Measurements from ENCODE around the gene UGT2B17.
"Not testable (repeated sequence)": the region's sequence is repeated elsewhere in the genome, so short reads cannot be mapped to it uniquely, and the experiment has no call there.

Gene UGT2B17

GRCh38 chr4:68589790-68590189 lies 13.7 kb upstream of the UGT2B17 start:
- Histone ChIP-seq H3K4me1 (ENCODE audit: control insufficient read depth, insufficient read depth, low read length) (no peaks in the 10 kb centered on the region), H3K27ac (ENCODE audit: low read depth, low read length) (no peak overlapping the region), H3K4me3 (ENCODE audit: low read length) (no peak overlapping the region), H3K27me3 (ENCODE audit: control insufficient read depth, insufficient read depth, low read length) (no peaks in the 10 kb centered on the region), H3K36me3 (ENCODE audit: control insufficient read depth, insufficient read depth, low read length) (no peaks in the 10 kb centered on the region), H3K9ac (ENCODE audit: low read length) (no peak overlapping the region)

DNA sequence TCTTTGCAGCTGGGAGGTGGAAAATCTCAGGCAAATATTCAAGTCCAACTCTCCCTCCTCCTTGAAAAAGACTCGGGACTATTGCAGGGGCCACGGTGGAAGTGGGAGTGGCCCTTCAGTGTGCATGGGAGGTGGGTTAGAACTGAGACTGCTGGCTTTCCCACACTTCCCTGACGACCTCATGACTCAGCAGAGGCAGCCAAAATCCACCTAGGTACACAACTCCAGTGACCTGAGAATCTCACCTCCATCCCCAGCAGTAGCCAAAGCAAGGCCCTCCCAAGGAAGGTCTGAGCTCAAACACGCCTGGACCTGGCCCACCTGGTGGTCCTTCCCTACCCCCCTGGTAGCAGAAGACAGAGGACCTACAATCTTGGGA lies 6.2 kb upstream of the UGT2B17 start:
- Histone ChIP-seq H3K4me1 (ENCODE audit: control insufficient read depth, insufficient read depth, low read length) (no peaks in the 10 kb centered on the region), H3K4me3 (ENCODE audit: low read length) (no peak overlapping the region), H3K27me3 (ENCODE audit: control insufficient read depth, insufficient read depth, low read length) (no peaks in the 10 kb centered on the region), H3K36me3 (ENCODE audit: control insufficient read depth, insufficient read depth, low read length) (no peaks in the 10 kb centered on the region), H3K9ac (ENCODE audit: low read length) (no peak overlapping the region), H3K27ac (ENCODE audit: low read depth, low read length) (no peak overlapping the region)

- no peaks in the 10 kb centered on the region for H3K4me1 ChIP-seq (ENCODE audit: control insufficient read depth, insufficient read depth, low read length)
- no peaks in the 10 kb centered on the region for H3K36me3 ChIP-seq (ENCODE audit: control insufficient read depth, insufficient read depth, low read length)
- H3K27me3 ChIP-seq (ENCODE audit: control insufficient read depth, insufficient read depth, low read length): no peaks in the 10 kb centered on the region
- no peak overlapping the region for H3K27ac ChIP-seq (ENCODE audit: low read depth, low read length)
- H3K4me3 ChIP-seq (ENCODE audit: low read length): no peak overlapping the region
- H3K9ac ChIP-seq (ENCODE audit: low read length): no peak overlapping the region
Observed at GRCh38 chr4:68581383-68582338, 5.5 kb upstream of the UGT2B17 start.

- no peaks in the 10 kb centered on the region for H3K27me3 ChIP-seq (ENCODE audit: control insufficient read depth, insufficient read depth, low read length)
Observed at GRCh38 chr4:68577590-68577989, 1.5 kb upstream of the UGT2B17 start.

DNA sequence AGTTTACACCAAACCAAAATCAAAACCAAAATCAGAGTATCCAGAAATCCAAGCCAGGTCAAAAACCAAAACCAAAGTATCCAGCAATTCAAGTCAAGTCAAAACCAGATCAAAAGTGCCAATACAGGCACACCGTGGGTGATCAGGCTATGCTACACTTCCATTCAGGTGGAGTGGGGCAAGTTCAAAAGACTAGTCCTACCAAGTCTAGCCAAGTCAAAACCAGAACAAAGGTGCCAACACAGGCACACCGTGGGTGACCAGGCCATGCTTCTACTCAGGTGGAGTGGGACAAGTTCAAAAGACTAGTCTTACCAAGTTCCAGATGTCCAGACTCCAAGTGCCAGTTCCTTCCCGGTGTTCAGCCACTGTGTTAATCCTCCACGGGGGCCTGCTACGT lies 486 bp downstream of the UGT2B17 start:
- not testable (repeated sequence) for H3K27me3 ChIP-seq (ENCODE audit: control insufficient read depth, insufficient read depth, low read length); H3K27ac ChIP-seq (ENCODE audit: low read depth, low read length); H3K4me1 ChIP-seq (ENCODE audit: control insufficient read depth, insufficient read depth, low read length); H3K4me3 ChIP-seq (ENCODE audit: low read length); H3K9ac ChIP-seq (ENCODE audit: low read length); H3K36me3 ChIP-seq (ENCODE audit: control insufficient read depth, insufficient read depth, low read length)

More at GRCh38 chr4:68577590-68577989, 1.5 kb upstream of the UGT2B17 start:
- Histone ChIP-seq H3K27ac (ENCODE audit: low read depth, low read length) (no peak overlapping the region), H3K4me1 (ENCODE audit: control insufficient read depth, insufficient read depth, low read length) (no peaks in the 10 kb centered on the region), H3K4me3 (ENCODE audit: low read length) (no peak overlapping the region), H3K9ac (ENCODE audit: low read length) (no peak overlapping the region), H3K36me3 (ENCODE audit: control insufficient read depth, insufficient read depth, low read length) (no peaks in the 10 kb centered on the region)

DNA sequence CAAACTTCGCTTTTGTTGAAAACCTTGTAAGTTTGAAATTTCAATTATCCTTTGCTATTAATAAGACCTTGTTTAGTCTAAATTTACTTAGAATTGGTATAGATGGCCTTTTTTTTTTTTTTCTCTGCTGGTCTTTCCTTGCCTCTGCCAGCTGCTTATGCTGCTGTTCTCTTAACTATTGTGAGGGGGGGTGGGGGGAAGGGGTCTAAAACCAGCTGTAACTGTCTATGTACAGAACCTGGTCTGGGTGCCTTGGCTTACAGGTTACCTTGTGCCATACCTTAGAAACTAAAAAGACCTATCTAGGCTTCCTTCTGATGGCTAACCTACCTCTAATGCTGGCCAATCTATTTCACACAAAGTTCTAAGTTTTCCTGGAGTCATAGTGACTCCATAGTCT lies 1.0 kb downstream of the UGT2B17 start:
- no peak overlapping the region for H3K4me3 ChIP-seq (ENCODE audit: low read length)
- H3K27me3 ChIP-seq (ENCODE audit: control insufficient read depth, insufficient read depth, low read length): no peaks in the 10 kb centered on the region
- H3K4me1 ChIP-seq (ENCODE audit: control insufficient read depth, insufficient read depth, low read length): no peaks in the 10 kb centered on the region
- H3K27ac ChIP-seq (ENCODE audit: low read depth, low read length): no peak overlapping the region
- H3K36me3 ChIP-seq (ENCODE audit: control insufficient read depth, insufficient read depth, low read length): no peaks in the 10 kb centered on the region
- H3K9ac ChIP-seq (ENCODE audit: low read length): no peak overlapping the region

DNA sequence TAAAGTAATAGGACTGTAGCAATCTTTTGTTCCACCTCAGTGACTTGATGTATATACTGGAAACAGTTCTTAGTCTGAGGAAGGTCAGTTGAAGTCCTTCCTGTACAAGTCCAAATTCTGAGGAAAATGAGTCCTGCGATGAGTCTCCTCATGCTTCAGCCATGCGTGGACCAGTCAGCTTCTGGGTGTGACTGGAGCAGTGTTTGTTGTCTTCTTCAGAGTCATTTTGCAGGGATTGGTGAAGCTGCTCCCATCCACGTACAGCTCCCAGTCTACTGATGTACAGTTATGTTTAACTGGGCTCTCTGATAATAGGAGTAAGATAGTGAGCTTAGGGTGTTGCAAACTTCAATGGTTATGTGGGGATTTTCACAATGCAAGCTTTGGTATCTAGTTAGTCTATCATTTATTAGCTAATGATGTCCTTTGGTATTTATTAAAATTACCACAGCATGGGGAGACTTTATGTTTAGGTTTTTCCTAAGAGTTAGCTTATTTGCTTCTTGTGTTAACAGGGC lies 3.4 kb downstream of the UGT2B17 start:
- no peaks in the 10 kb centered on the region for H3K27me3 ChIP-seq (ENCODE audit: control insufficient read depth, insufficient read depth, low read length)
- no peak overlapping the region for H3K4me3 ChIP-seq (ENCODE audit: low read length)
- H3K36me3 ChIP-seq (ENCODE audit: control insufficient read depth, insufficient read depth, low read length): no peaks in the 10 kb centered on the region
- no peak overlapping the region for H3K9ac ChIP-seq (ENCODE audit: low read length)
- no peak overlapping the region for H3K27ac ChIP-seq (ENCODE audit: low read depth, low read length)
- H3K4me1 ChIP-seq (ENCODE audit: control insufficient read depth, insufficient read depth, low read length): no peaks in the 10 kb centered on the region

DNA sequence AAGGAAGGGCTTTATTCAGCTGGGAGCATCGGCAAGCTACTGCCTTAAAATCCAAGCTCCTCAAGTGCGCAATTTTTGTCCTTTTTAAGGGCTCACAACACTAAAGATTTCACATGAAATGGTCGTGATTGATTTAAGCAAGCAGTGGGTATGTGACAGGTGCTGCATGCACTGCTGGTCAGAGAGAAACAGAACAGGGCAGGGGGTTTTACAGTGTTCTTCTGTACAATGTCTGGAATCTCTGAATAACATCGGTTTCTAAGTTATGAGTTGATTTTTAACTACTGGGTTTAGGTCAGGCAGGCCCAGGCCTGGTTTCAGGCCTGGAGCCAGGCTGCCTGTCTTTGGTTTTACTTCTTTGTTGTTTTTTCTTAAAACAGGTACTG lies 6.0 kb downstream of the UGT2B17 start:
- Histone ChIP-seq H3K4me1 (ENCODE audit: control insufficient read depth, insufficient read depth, low read length) (no peaks in the 10 kb centered on the region), H3K9ac (ENCODE audit: low read length) (no peak overlapping the region), H3K27ac (ENCODE audit: low read depth, low read length) (no peak overlapping the region), H3K4me3 (ENCODE audit: low read length) (no peak overlapping the region), H3K27me3 (ENCODE audit: control insufficient read depth, insufficient read depth, low read length) (no peaks in the 10 kb centered on the region), H3K36me3 (ENCODE audit: control insufficient read depth, insufficient read depth, low read length) (no peaks in the 10 kb centered on the region)

- Histone ChIP-seq H3K9ac (ENCODE audit: low read length) (no peak overlapping the region), H3K27ac (ENCODE audit: low read depth, low read length) (no peak overlapping the region), H3K4me1 (ENCODE audit: control insufficient read depth, insufficient read depth, low read length) (no peaks in the 10 kb centered on the region), H3K27me3 (ENCODE audit: control insufficient read depth, insufficient read depth, low read length) (no peaks in the 10 kb centered on the region), H3K4me3 (ENCODE audit: low read length) (no peak overlapping the region), H3K36me3 (ENCODE audit: control insufficient read depth, insufficient read depth, low read length) (no peaks in the 10 kb centered on the region)
Observed at GRCh38 chr4:68569466-68570121, 6.5 kb downstream of the UGT2B17 start.

- H3K36me3 ChIP-seq (ENCODE audit: control insufficient read depth, insufficient read depth, low read length); H3K27me3 ChIP-seq (ENCODE audit: control insufficient read depth, insufficient read depth, low read length); H3K9ac ChIP-seq (ENCODE audit: low read length); H3K4me3 ChIP-seq (ENCODE audit: low read length); H3K4me1 ChIP-seq (ENCODE audit: control insufficient read depth, insufficient read depth, low read length); H3K27ac ChIP-seq (ENCODE audit: low read depth, low read length): not testable (repeated sequence)
Observed at GRCh38 chr4:68569036-68569435, 7.1 kb downstream of the UGT2B17 start.

- not testable (repeated sequence) for H3K27me3 ChIP-seq (ENCODE audit: control insufficient read depth, insufficient read depth, low read length); H3K27ac ChIP-seq (ENCODE audit: low read depth, low read length); H3K9ac ChIP-seq (ENCODE audit: low read length); H3K4me1 ChIP-seq (ENCODE audit: control insufficient read depth, insufficient read depth, low read length); H3K4me3 ChIP-seq (ENCODE audit: low read length); H3K36me3 ChIP-seq (ENCODE audit: control insufficient read depth, insufficient read depth, low read length)
Observed at GRCh38 chr4:68568535-68568934, 7.6 kb downstream of the UGT2B17 start.

DNA sequence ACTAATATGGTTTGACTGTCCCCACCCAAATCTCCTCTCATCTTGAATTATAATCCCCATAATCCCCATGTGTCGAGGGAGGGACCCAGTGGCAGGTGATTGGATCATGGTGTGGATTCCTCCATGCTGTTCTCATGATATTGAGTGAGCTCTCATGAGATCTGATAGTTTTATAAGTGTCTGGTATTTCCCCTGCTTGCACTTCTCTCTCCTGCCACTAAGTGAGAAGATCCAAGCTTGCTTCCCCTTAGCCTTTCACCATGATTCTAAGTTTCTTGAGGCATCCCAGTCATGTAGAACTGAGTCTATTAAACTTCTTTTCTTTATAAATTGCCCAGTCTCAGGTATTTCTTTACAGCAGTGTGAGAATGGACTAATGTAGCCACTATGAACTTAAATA lies 9.8 kb downstream of the UGT2B17 start:
- H3K4me3 ChIP-seq (ENCODE audit: low read length); H3K36me3 ChIP-seq (ENCODE audit: control insufficient read depth, insufficient read depth, low read length); H3K27ac ChIP-seq (ENCODE audit: low read depth, low read length); H3K4me1 ChIP-seq (ENCODE audit: control insufficient read depth, insufficient read depth, low read length); H3K9ac ChIP-seq (ENCODE audit: low read length); H3K27me3 ChIP-seq (ENCODE audit: control insufficient read depth, insufficient read depth, low read length): not testable (repeated sequence)

DNA sequence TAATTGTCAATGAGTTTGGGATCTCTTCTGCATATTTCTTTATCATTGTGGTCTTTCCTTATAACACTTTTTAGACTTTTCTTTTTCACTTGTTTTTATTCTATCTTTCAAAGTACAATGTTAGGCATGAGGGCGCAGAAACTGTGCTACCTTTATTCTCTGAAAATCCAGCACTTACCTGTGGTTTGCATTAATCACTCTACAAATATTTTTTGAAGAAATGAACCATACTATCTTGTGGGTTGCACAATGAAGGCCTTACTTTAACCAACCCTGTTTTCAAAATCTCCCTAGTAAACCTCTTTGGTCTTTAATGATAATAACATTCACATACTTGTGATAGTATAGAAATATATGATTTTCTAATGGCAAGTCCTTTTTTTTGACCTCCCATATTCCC lies 11.0 kb downstream of the UGT2B17 start:
- not testable (repeated sequence) for H3K36me3 ChIP-seq (ENCODE audit: control insufficient read depth, insufficient read depth, low read length); H3K4me1 ChIP-seq (ENCODE audit: control insufficient read depth, insufficient read depth, low read length); H3K9ac ChIP-seq (ENCODE audit: low read length); H3K27me3 ChIP-seq (ENCODE audit: control insufficient read depth, insufficient read depth, low read length); H3K4me3 ChIP-seq (ENCODE audit: low read length); H3K27ac ChIP-seq (ENCODE audit: low read depth, low read length)
